ENCODE data around the gene ZNF579.

The ZNF579 gene

GRCh38 chr19:55563261-55563690 lies 17.4 kb downstream of the ZNF579 start:
- no peak for DNase-seq

GRCh38 chr19:55559684-55560083 lies 21.0 kb downstream of the ZNF579 start:
- no peak for DNase-seq

- no peak for DNase-seq
Measured at GRCh38 chr19:55554741-55555152, 25.9 kb downstream of the ZNF579 start.

- DNase-seq: no peak
Measured at GRCh38 chr19:55554302-55554701, 26.3 kb downstream of the ZNF579 start.

GRCh38 chr19:55553217-55554182 lies 27.1 kb downstream of the ZNF579 start:
- DNase-seq: no peak

GRCh38 chr19:55552620-55553019 lies 28.0 kb downstream of the ZNF579 start:
- DNase-seq: no peak

- DNase-seq: no peak
Measured at GRCh38 chr19:55552206-55552605, 28.4 kb downstream of the ZNF579 start.

- DNase-seq: no peak
Measured at GRCh38 chr19:55550321-55550650, 30.4 kb downstream of the ZNF579 start.

GRCh38 chr19:55549500-55550320 lies 30.9 kb downstream of the ZNF579 start:
- DNase-seq: no peak

GRCh38 chr19:55546822-55547614 lies 33.6 kb downstream of the ZNF579 start:
- no peak for DNase-seq

GRCh38 chr19:55546011-55546410 lies 34.6 kb downstream of the ZNF579 start:
- no peak for DNase-seq

GRCh38 chr19:55545443-55545842 lies 35.2 kb downstream of the ZNF579 start, which contains the start of gene SBK3:
Gene SBK3 (minus strand): TSS chr19:55545543. CDS start chr19:55545543, 0 bp downstream.
- no peak for DNase-seq

- DNase-seq: no peak
Measured at GRCh38 chr19:55544776-55545439, 35.7 kb downstream of the ZNF579 start.

- no peak for DNase-seq
Measured at GRCh38 chr19:55544014-55544413, 36.6 kb downstream of the ZNF579 start.

GRCh38 chr19:55543567-55543966 lies 37.1 kb downstream of the ZNF579 start:
- no peak for DNase-seq

- DNase-seq: no peak
Measured at GRCh38 chr19:55542292-55542855, 38.3 kb downstream of the ZNF579 start.

- DNase-seq: no peak
Measured at GRCh38 chr19:55541091-55541490, 39.6 kb downstream of the ZNF579 start.

GRCh38 chr19:55540619-55541018 lies 40.0 kb downstream of the ZNF579 start:
- no peak for DNase-seq

GRCh38 chr19:55539090-55539984 lies 41.3 kb downstream of the ZNF579 start:
- no peak for DNase-seq

GRCh38 chr19:55538132-55538531 lies 42.5 kb downstream of the ZNF579 start:
- DNase-seq: no peak

GRCh38 chr19:55537741-55538111 lies 42.9 kb downstream of the ZNF579 start:
- no peak for DNase-seq
